Activated CD8-positive, alpha-beta T cell treated with anti-CD3 and anti-CD28 coated beads for 36 hours (primary cell): ENCODE measurements around the gene RPS6KA1. TPM values are rescaled to one million over a fixed set of nuclear protein-coding genes. Genes with fewer than 3 reads are reported as not detected.
A peak's percentile ranks its signal among the peaks of the same experiment; 100 is the strongest.

Experiments used
- ATAC-seq: fragments of 200-7000 bp; cut with Tn5 transposase; one replicate; pipeline ENCODE4 v1.10.0; 2021; ENCODE audit warnings: mild to moderate bottlenecking, moderate library complexity
- CTCF ChIA-PET: fragments of 350-600 bp; sonication (Branson Sonifier 250); formaldehyde crosslinking; loops from one replicate; lab custom pipeline; 2021; ENCODE audit warnings: antibody characterized with exemption; lab: Charles Lee
- POLR2A ChIA-PET: fragments of 350-600 bp; sonication (Branson Sonifier 250); formaldehyde crosslinking; loops from one replicate; lab custom pipeline; 2021; ENCODE audit warnings: antibody characterized with exemption; lab: Charles Lee
- DNase-seq: peaks from one replicate; pipeline ENCODE4 v3.0.0-alpha.2; 2020
- H3K27ac Mint-ChIP-seq: one replicate; pipeline ENCODE4 v1.8.0; 2021; ENCODE audit warnings: mild to moderate bottlenecking, mixed read lengths
- H3K27me3 Mint-ChIP-seq: one replicate; pipeline ENCODE4 v1.8.0; 2021; ENCODE audit warnings: mixed read lengths
- H3K36me3 Mint-ChIP-seq: one replicate; pipeline ENCODE4 v1.8.0; 2021; ENCODE audit warnings: low read depth, mixed read lengths
- H3K4me1 Mint-ChIP-seq: one replicate; pipeline ENCODE4 v1.8.0; 2021; ENCODE audit warnings: low read depth, mixed read lengths
- H3K4me3 Mint-ChIP-seq: one replicate; pipeline ENCODE4 v1.8.0; 2021; ENCODE audit warnings: mild to moderate bottlenecking, moderate library complexity, mixed read lengths
- H3K9me3 Mint-ChIP-seq: one replicate; pipeline ENCODE4 v1.8.0; 2021; ENCODE audit warnings: mixed read lengths
- CTCF ChIP-seq: fragments of 200-600 bp; IDR thresholded peaks from one replicate; pipeline ENCODE4 v1.8.0; 2022; ENCODE audit warnings: antibody characterized with exemption, mild to moderate bottlenecking
- intact Hi-C: fragments of 100-400 bp; cut with micrococcal nuclease; formaldehyde crosslinking; loops from one replicate; pipeline ENCODE4 v1.10.0; 2022
- total RNA-seq, 2 experiments: library from RNA; stranded (reverse); gene quantifications; one replicate each; pipeline ENCODE4 v1.2.3, GENCODE V29; 2021

RPS6KA1 gene
- total RNA-seq, 2 experiments from 2014 or later = 139 TPM

DNA sequence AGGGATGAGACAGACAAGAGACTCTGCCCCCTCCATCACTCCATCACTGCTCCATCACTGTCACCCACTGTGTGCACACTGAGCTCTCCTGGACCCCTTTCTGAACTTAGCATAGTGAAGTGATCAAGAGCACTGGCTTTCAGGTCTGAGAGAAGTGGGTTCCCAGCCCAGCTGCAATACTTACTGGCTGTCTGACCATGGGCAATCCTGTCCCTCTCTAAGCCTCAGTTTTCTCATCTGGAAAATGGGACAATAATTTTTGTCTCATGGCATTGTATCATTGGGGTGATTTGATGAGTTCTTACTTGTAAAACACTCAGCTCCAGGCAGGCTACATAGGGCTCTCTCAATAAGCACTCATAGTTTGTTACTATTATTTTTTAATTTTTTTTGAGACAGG is 7.5 kb upstream of the RPS6KA1 start:
- intact Hi-C loops = no loop called here
- no peak for TF ChIP-seq CTCF

DNA sequence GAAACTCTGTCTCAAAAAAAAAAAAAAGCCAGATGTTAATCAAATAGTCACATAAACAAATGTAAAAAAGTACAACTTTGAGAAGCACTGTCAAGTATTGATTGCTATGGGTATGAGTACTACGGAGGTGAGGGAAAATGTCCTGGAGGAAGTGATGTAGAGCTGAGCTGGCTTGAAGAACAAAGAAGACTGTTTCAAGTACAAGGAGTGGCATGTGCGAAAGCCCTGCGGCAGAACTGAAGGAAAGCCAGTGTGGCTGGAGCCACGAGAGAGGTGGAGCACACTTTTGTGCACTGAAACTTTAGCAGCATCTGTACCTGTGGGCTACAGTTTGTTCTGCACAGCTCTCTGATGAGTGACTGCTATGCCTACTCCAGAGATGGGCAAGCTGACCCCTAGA is 5.4 kb upstream of the RPS6KA1 start:
- no peak overlapping the region for H3K4me3 Mint-ChIP-seq
- H3K27ac Mint-ChIP-seq = no peak overlapping the region
- ATAC-seq (no peak), DNase-seq (no peak)
- H3K36me3 Mint-ChIP-seq = no peaks in the 10 kb centered on the region
- no peaks in the 10 kb centered on the region for H3K4me1 Mint-ChIP-seq
- peaks cover 5% of the 10 kb centered on the region for H3K27me3 Mint-ChIP-seq
- intact Hi-C loops = no loop called here
- CTCF ChIA-PET = interaction anchor here (0.9 to 1.1 kb wide), 2 partner anchors 25 to 264 kb away, joined by 3 read pairs; no protein-coding TSS in a partner anchor
- H3K9me3 Mint-ChIP-seq = no peaks in the 10 kb centered on the region
- POLR2A ChIA-PET = interaction anchor here (1.1 to 2.1 kb wide), 2 partner anchors 23 to 973 kb away, joined by 3 to 8 read pairs; no protein-coding TSS in a partner anchor
- no peak for TF ChIP-seq CTCF

More for the DNA sequence above, 7.5 kb upstream of the RPS6KA1 start:
- peaks cover 2% of the 10 kb centered on the region for H3K27me3 Mint-ChIP-seq
- H3K4me3 Mint-ChIP-seq = no peak overlapping the region
- no peaks in the 10 kb centered on the region for H3K9me3 Mint-ChIP-seq
- H3K4me1 Mint-ChIP-seq = no peaks in the 10 kb centered on the region
- no peak overlapping the region for H3K27ac Mint-ChIP-seq
- DNase-seq (no peak), ATAC-seq (no peak)
- ChIA-PET CTCF (interaction anchor here (2.7 kb wide), 1 partner anchor 16 kb away, joined by 10 read pairs; no protein-coding TSS in a partner anchor), POLR2A (interaction anchor here (0.5 to 2.0 kb wide), 3 partner anchors 13 to 198 kb away, joined by 3 to 6 read pairs (median 3); no protein-coding TSS in a partner anchor)
- H3K36me3 Mint-ChIP-seq = no peaks in the 10 kb centered on the region

DNA sequence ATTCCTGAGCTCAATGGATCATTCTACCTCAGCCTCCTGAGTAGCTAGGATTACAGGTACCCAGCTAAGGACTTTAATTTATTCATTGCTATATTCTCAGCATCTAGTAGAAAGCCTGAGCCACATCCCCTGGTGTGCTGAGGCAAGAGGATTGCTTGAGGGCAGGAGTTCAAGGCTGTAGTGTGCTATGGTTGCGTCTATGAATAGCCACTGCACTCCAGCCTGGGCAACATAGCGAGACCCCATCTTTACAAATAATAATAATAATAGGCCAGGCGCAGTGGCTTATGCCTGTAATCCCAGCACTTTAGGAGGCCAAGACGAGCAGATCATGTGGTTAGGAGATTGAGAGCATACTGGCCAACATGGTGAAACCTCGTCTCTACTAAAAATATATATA is 3.3 kb upstream of the RPS6KA1 start:
- H3K4me3 Mint-ChIP-seq = no peak overlapping the region

GRCh38 chr1:26529405-26529654 is 231 bp upstream of the RPS6KA1 start:
- POLR2A ChIA-PET = interaction anchor here (0.6 to 2.3 kb wide), 5 partner anchors 12 to 93 kb away, joined by 3 to 13 read pairs (median 4); no protein-coding TSS in a partner anchor
- no peak for TF ChIP-seq CTCF
- H3K27me3 Mint-ChIP-seq = peaks cover 5% of the 10 kb centered on the region
- ATAC-seq (no peak), DNase-seq (no peak)
- peaks cover 17% of the 10 kb centered on the region for H3K4me1 Mint-ChIP-seq
- H3K27ac Mint-ChIP-seq = peak overlapping the region; percentile 84
- intact Hi-C loops = no loop called here
- no peaks in the 10 kb centered on the region for H3K9me3 Mint-ChIP-seq
- CTCF ChIA-PET = interaction anchor here (1.1 to 4.2 kb wide), 6 partner anchors 9 to 29 kb away, joined by 3 to 26 read pairs (median 6); no protein-coding TSS in a partner anchor
- peak overlapping the region; percentile 69 for H3K4me3 Mint-ChIP-seq
- no peaks in the 10 kb centered on the region for H3K36me3 Mint-ChIP-seq

More for the DNA sequence above, 3.3 kb upstream of the RPS6KA1 start:
- intact Hi-C loops = no loop called here
- no peak for DNase-seq
- Mint-ChIP-seq H3K27me3 (peaks cover 5% of the 10 kb centered on the region), H3K36me3 (no peaks in the 10 kb centered on the region), H3K4me1 (peaks cover 9% of the 10 kb centered on the region), H3K27ac (no peak overlapping the region), H3K9me3 (no peaks in the 10 kb centered on the region)
- POLR2A ChIA-PET = interaction anchor here (0.7 to 1.1 kb wide), 2 partner anchors 33 to 356 kb away, joined by 3 read pairs; no protein-coding TSS in a partner anchor
- no peak for ATAC-seq
- CTCF ChIA-PET = no interaction called here
- no peak for TF ChIP-seq CTCF

DNA sequence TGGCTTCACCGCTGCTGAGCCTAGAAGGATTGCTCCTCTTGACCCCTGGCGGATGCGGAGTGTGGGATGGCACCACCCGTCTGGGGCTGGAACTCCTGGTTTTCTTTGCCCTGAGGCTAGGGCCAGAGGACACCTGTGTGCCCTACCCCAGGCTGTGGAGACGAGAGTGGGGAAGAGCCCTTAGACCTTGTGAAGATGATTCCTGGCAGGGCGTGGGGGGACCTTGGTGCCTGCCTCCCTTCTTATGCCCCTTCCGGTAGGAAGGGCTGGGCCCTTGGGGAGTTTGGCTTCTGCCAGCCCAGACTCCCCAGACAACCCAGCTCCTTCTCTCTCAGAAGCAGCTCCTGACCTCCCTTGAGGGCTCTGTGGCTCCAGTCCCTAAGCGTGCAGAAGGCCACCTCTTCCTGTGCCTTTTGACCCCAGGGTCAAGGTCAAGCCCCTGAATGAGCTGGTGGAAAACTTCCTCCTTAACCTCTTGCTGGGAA is 891 bp downstream of the RPS6KA1 start:
- Mint-ChIP-seq H3K9me3 (no peaks in the 10 kb centered on the region), H3K27me3 (peaks cover 3% of the 10 kb centered on the region), H3K4me3 (peak overlapping the region; percentile 82), H3K27ac (no peak overlapping the region), H3K4me1 (peaks cover 26% of the 10 kb centered on the region), H3K36me3 (no peaks in the 10 kb centered on the region)
- ChIA-PET POLR2A (interaction anchor here (0.6 to 2.3 kb wide), 6 partner anchors 11 to 1438 kb away, joined by 3 to 13 read pairs (median 4); no protein-coding TSS in a partner anchor), CTCF (interaction anchor here (1.1 to 4.2 kb wide), 7 partner anchors 8 to 72 kb away, joined by 3 to 26 read pairs (median 5); no protein-coding TSS in a partner anchor)
- intact Hi-C loops = no loop called here
- TF ChIP-seq CTCF = no peak
- ATAC-seq = no peak
- no peak for DNase-seq
